ENCODE results near the gene YWHAH.

Gene YWHAH

GRCh38 chr22:31983911-31984656, 39.7 kb downstream of the YWHAH start:
- DNase-seq = no peak

- DNase-seq = no peak
Observed at GRCh38 chr22:31987218-31987617, 42.9 kb downstream of the YWHAH start.

GRCh38 chr22:31991102-31991839, 46.9 kb downstream of the YWHAH start:
- no peak for DNase-seq

DNA sequence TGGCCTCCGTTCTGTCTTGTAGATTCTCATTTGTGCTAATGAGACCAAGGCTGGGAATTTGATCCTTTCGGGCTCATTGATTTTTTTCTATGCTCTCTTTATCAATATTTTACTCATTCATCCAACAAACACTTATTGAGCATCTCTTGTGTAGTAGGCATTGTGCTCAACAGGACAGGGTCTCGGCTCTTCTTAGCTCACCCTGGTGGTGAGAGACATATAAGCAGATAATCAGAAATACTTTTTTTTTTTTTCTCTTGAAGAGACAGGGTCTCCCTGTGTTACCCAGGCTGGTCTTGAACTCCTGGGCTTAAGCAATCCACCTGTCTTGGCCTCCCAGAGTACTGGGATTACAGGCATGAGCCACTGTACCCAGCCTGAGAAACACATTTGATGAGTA, 50.7 kb downstream of the YWHAH start:
- DNase-seq = no peak

GRCh38 chr22:31995807-31996206, 51.5 kb downstream of the YWHAH start:
- no peak for DNase-seq

- no peak for DNase-seq
Observed at GRCh38 chr22:31998784-31999385, 54.5 kb downstream of the YWHAH start.

DNA sequence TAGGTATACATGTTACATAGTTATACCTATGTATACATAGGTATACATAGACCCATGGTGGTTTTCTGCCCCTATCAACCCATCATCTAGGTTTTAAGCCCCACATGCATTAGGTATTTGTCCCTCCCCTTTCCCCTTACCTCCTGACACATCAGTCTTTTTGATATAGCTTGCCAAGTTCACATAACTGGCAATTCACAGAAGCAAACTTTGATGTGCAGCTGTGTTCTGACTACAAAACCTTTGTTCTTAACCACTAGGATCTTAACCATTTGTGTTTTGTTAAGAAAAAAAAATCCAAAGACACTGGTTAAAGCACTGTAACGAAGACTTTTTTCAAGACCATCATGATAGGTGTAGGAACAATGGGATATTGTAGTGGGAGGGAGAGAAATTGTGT, 55.8 kb downstream of the YWHAH start:
- no peak for DNase-seq

DNA sequence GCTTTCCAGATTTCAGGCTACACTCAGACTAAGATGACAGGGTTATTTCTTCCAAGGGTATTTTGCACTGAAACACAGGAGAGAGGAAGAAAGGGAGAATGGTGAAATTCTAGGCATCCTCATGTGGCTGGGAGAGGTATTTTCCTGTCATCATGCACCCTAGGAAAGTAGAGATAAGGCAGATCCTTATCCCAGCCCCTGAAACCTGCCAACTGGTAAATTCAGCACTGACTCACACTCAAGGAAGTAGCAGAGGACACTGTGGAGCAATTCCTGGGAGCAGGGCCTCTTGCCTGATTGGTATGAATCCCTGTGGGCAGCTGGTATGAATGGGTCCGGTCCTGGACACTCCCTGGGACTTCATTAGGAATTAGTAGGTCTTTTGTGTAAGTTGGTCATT, 61.1 kb downstream of the YWHAH start:
- peak; percentile 8 for DNase-seq

Measured in fibroblast of skin of scalp (primary cell).